ENCODE measurements around the gene USP25.

USP25 gene

GRCh38 chr21:15748586-15748985 is 18.8 kb downstream of the USP25 start:
- ChIA-PET CTCF (interaction anchor here (1.3 kb wide), 1 partner anchor 12 kb away, joined by 3 read pairs; no protein-coding TSS in a partner anchor), POLR2A (interaction anchor here (0.7 kb wide), 1 partner anchor 1629 kb away, joined by 3 read pairs; no protein-coding TSS in a partner anchor)
- no peak for TF ChIP-seq CTCF (IDR thresholded peaks at IDR 0.05; ENCODE audit: control extremely low read depth, extremely low read depth, low read depth, missing control alignments)
- DNase-seq (ENCODE audit: extremely low spot score), result no peak

GRCh38 chr21:15749082-15749860 is 19.5 kb downstream of the USP25 start:
- ChIA-PET CTCF (interaction anchor here (1.3 kb wide), 1 partner anchor 13 kb away, joined by 3 read pairs; no protein-coding TSS in a partner anchor), POLR2A (no interaction called here)
- TF ChIP-seq CTCF (IDR thresholded peaks at IDR 0.05; ENCODE audit: control extremely low read depth, extremely low read depth, low read depth, missing control alignments), result no peak
- DNase-seq (ENCODE audit: extremely low spot score), result no peak

- POLR2A ChIA-PET, result no interaction called here
- CTCF ChIA-PET, result no interaction called here
- DNase-seq (ENCODE audit: extremely low spot score), result no peak
- TF ChIP-seq CTCF (IDR thresholded peaks at IDR 0.05; ENCODE audit: control extremely low read depth, extremely low read depth, low read depth, missing control alignments), result no peak
These were observed 20.0 kb downstream of the USP25 start for GRCh38 chr21:15749861-15750159.

GRCh38 chr21:15751037-15751436 is 21.3 kb downstream of the USP25 start:
- DNase-seq (ENCODE audit: extremely low spot score), result no peak
- TF ChIP-seq CTCF (IDR thresholded peaks at IDR 0.05; ENCODE audit: control extremely low read depth, extremely low read depth, low read depth, missing control alignments), result no peak
- ChIA-PET POLR2A (no interaction called here), CTCF (interaction anchor here (1.0 to 1.5 kb wide), 2 partner anchors 9 to 13 kb away, joined by 4 read pairs; no protein-coding TSS in a partner anchor)

GRCh38 chr21:15751546-15751945 is 21.8 kb downstream of the USP25 start:
- DNase-seq (ENCODE audit: extremely low spot score), result no peak
- ChIA-PET CTCF (interaction anchor here (1.0 to 1.5 kb wide), 2 partner anchors 8 to 12 kb away, joined by 4 read pairs; no protein-coding TSS in a partner anchor), POLR2A (no interaction called here)
- TF ChIP-seq CTCF (IDR thresholded peaks at IDR 0.05; ENCODE audit: control extremely low read depth, extremely low read depth, low read depth, missing control alignments), result no peak

GRCh38 chr21:15752763-15753407 is 23.1 kb downstream of the USP25 start:
- POLR2A ChIA-PET, result no interaction called here
- no peak for DNase-seq (ENCODE audit: extremely low spot score)
- CTCF ChIA-PET, result interaction anchor here (1.1 to 2.4 kb wide), 3 partner anchors 10 to 18 kb away, joined by 3 to 6 read pairs (median 4); no protein-coding TSS in a partner anchor
- no peak for TF ChIP-seq CTCF (IDR thresholded peaks at IDR 0.05; ENCODE audit: control extremely low read depth, extremely low read depth, low read depth, missing control alignments)
